HG03066 (cell line): ENCODE results near the gene SRP68.

Experiments
- ATAC-seq: cut with Tn5 transposase; IDR thresholded peaks from one replicate; pipeline ENCODE4 v1.9.1; 2021; ENCODE audit warnings: low read depth; ENCODE audit not compliant: unreplicated experiment

Gene SRP68

GRCh38 chr17:76022973-76023899, 49.1 kb downstream of the SRP68 start:
- ATAC-seq, result no peak

GRCh38 chr17:76022285-76022684, 50.0 kb downstream of the SRP68 start:
- ATAC-seq, result no peak

GRCh38 chr17:76019833-76020467, 52.4 kb downstream of the SRP68 start:
- ATAC-seq, result no peak

GRCh38 chr17:76018801-76019200, 53.5 kb downstream of the SRP68 start:
- no peak for ATAC-seq

- no peak for ATAC-seq
Observed at GRCh38 chr17:76018340-76018680, 54.0 kb downstream of the SRP68 start.

DNA sequence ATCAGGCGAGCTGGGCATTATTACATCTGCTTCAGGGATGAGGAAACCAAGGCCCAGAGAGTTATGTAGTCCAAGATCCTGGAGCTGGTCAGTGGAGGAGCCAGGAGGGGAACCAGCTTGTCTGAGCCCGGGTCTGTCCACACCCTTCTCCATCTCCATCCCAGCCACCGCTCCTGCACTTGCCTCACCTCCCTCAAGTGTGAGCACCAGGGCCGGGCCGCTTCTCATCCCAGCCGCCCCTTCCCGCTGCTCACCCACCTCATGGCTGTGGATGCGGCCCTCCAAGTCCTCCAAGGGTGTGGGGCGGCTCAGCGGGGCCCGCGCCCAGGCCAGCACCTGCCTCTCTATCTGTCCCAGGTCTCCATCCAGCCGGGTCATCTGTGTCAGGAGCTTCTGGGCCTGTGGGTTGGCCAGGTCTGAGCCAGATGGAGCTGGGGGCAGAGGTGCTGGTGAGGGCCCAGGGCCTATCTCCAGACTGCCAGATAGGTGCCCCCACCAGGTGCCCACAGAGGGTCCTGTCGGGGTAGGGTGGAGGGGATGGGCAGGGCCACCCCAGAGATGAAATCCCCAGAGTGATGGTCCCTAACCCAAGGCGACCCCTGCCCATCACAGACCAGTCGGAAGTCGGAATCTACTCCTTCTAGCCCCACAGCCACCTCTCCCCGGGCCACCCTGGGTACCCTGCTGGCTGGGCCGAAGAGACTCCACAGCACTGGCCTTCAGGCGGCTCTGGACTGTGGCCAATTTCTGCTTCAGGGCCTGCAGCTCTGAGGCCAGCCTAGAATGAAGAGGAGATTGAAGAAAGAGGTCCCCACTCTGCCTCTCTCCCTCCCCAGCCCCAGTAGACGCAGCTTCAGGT, 54.6 kb downstream of the SRP68 start:
- no peak for ATAC-seq

DNA sequence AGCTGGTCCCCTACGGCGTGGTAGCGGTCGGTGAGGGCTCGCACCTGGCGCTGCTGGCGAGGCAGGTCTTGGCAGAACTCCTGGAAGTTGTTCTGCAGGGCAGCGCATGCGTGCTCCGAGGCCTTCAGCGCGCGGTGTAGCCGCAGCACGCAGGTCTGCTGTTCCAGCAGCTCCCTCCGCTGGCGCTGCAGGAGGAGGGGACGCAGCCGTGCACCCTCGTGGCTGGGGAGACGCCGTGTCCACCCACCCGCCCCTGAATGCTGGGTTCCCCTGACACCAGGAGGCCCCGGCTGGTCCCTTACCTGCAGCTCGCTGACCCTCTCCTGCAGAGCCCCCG, 57.4 kb downstream of the SRP68 start:
- ATAC-seq, result no peak

DNA sequence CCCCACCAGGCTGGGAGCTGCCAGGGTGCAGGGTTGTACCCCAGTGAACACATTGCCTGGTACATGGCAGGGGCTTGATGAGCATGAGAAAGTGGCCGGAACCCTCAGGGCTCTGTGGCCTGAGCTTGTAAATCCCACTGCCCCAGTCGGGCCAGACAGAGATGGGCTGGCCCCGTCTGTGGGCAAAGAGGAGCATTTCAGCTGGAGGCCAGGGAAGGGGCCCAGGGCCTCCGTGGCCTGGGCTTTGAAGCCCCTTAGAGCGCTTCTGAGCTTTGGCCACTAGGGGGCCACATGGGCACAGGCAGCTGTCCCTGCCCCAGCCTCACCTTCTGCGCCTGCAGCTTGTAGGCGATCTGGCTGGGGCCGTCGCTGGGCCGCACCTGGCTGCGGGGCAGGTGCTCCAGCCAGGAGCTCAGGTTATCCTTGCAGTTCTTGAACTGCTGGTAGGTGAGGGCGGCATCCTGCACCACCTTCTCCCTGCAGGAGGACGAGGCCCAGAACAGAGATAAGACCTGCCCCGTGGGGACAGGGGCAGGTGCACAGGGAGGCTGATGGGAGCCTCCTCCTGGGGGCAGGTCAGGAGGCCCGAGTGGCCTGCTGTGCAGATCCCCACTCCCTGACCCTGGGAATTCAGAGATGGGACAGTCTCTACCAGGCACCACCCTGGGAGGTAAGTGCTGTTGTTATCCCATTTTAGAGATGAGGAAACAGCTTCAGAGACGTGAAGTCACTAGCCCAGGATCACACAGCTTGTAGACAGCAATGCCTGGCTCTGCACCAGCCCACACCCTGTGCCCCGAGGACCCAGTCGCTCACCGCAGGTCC, 58.0 kb downstream of the SRP68 start:
- ATAC-seq, result no peak

- no peak for ATAC-seq
Observed at GRCh38 chr17:76013377-76013932, 58.9 kb downstream of the SRP68 start.

DNA sequence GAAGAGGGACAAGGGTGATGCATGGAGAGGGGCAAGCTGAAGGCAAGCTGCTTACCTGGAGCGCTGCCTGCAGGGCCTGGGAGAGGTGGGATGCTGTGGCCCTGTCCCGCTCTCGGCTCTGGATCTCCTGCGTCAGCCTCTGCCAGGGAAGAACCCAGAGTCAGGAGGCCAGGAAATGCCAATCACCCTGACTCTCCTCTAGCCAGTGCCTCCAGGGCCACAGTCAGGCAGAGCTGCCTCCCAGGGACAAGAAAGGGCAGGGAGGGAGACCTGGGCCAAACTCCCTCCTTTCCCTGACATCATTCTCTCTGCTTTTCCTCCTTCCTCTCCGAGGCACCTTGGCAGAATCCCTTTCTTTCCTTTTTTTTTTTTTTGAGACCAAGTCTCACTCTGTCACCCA, 60.4 kb downstream of the SRP68 start:
- no peak for ATAC-seq

- no peak for ATAC-seq
Observed at GRCh38 chr17:76009969-76010661, 62.2 kb downstream of the SRP68 start.

DNA sequence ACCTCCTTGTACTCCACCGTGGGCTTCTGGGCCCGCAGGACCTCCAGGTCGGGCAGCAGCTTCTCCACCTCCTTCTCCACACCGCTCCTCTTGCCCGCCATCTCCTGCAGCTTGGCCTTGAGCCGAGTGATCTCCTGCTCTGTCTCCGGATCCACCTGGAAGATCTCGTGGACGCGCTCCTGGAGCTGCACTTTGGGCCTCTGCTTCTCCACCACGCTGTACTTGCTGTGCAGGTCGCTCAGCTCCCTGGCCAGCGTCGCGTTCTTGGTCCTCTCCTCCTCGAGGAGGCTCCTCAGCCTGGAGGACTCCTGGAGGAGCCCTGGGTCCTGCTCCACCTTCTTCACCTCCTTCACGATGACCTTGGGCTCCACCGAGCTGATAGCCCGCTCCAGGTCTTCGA, 62.9 kb downstream of the SRP68 start:
- ATAC-seq, result no peak

DNA sequence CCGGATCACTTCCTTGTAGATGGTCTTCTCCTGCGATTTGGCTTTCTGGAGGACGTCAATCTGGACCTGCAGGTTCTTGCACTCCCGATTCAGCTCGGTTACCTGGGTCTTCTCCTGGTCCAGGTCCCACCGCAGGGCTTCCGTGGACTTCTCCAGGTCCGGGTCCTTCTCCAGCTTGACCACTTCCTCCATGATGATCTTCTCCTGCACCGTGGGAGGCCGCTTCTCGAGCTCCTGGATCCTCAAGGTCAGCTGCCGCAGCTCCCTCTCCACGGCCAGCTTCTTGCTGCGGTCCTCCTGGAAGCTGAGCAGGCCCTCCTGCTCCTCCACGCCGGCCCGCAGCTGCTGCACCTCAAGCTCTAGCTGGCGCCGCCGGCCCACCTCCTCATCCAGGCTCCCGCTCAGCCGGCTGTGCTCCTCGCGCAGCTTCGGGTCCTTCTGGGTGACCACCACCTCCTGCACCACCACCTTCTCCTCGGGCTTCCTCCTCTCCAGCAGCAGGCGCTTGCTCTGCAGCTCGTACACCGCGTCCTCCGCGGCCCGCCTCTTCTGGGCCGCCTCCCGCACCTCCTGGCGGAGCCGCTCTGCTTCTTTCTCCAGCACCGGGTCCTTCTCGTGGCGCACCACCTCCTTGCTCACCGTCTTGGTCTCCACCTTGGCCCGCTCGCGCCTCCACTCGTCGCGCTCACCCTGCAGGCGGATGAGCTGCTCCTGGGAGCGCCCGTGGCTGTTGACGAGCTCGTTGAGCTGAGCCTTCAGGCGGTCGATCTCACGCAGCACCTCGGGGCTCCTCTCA, 63.5 kb downstream of the SRP68 start:
- no peak for ATAC-seq

- ATAC-seq, result no peak
Observed at GRCh38 chr17:76008208-76008607, 64.1 kb downstream of the SRP68 start.

DNA sequence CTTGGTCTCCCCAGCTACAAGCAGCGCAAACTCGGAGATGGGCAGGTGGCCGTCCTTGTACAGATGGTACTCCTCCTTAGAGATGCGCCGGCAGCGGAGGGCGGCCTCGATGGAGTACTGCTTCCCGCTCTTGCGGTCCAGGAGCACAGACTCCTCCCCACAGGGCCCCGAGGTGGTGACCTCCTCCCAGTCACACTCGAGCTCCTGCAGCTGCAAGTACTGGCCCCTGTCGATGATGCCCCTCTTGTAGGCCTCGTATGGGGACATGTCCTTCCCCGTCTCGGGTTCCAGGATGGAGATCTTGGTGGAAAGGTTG, 64.5 kb downstream of the SRP68 start:
- no peak for ATAC-seq

DNA sequence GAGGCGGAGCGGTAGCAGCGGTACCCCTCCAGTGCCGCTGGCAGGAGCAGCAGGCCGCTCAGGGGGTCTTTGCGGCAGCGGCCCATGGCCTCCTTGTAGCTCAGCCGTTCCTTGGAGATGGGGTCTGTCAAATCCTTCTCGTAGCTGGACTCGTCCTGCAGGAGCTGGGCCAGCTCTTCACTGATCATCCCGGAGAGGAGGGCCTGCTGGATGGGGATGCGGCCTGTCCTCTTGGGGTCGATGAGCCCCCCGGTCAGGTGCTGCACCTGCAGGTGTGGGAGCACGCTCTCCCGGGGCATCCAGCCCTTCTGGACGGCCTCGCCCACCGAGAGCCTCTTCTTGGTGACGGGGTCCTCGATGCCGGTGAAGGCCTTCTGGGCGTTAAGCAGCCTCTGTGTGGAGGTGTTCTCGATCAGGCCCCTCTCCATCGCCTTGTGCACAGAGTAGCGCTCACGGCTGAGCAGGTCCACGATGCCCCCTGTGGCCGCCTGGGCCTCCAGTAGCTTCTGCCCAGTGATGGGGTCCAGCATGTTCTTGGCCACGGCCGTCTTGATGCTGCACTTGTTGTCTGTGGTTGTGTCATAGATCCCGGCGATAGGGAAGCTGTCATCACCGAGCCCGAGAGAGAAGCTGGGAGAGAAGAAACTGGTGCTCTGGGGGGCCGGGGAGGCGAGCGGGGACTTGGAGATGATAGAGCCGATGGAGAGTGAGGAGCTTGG, 65.0 kb downstream of the SRP68 start:
- ATAC-seq, result no peak

- ATAC-seq, result no peak
Observed at GRCh38 chr17:76005263-76006149, 66.8 kb downstream of the SRP68 start.
